ENCODE results near the gene ADORA2A.

DNA sequence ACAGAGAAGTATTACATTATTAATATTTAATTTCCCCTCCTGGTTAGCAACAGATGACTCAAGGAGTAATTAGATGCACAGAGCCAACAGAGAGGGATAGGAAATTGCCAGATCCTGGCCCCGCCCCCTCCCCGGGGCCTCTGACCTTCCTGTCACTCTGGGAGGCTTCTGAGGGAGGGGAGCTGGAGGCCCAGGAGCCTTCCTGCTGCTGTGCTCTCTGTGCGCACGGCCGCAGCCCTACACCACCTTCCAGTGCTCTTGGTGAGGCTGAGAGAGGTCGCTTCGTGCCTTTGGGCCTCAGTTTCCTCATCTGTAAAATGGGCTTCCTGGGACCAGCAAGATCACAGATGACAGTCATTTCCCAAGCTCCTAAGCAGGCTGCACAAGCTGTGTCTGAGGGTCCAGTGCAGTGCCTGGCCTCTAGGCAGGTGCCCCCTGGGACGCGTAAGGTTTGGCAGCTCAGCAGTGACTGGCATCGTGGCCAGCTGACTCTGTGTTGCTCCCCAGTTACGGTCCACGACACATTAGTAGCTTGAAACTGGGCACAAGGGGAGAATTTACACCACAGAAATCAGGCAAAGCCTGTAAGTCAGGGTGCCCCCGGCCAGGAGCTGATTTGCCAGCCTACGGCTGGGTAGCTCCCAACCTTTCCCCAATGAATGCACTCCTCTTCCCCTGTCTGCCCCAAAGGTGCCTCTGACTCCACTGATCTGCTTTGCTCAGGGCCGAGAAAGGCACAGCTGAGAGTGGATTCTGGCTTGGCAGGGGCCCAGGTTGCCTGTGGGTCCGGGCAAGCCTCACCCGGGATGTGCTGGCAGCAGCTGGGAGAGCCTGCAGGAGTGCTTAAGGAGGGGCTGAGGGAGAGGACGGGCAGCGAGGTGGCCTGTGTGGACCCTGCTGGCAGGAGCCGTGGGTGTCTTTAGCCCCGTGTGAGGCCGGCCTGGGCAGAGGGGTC, 2.3 kb downstream of the ADORA2A start:
- TF ChIP-seq, protein P1, sequence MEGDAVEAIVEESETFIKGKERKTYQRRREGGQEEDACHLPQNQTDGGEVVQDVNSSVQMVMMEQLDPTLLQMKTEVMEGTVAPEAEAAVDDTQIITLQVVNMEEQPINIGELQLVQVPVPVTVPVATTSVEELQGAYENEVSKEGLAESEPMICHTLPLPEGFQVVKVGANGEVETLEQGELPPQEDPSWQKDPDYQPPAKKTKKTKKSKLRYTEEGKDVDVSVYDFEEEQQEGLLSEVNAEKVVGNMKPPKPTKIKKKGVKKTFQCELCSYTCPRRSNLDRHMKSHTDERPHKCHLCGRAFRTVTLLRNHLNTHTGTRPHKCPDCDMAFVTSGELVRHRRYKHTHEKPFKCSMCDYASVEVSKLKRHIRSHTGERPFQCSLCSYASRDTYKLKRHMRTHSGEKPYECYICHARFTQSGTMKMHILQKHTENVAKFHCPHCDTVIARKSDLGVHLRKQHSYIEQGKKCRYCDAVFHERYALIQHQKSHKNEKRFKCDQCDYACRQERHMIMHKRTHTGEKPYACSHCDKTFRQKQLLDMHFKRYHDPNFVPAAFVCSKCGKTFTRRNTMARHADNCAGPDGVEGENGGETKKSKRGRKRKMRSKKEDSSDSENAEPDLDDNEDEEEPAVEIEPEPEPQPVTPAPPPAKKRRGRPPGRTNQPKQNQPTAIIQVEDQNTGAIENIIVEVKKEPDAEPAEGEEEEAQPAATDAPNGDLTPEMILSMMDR (IDR thresholded peaks at IDR 0.05): no peak
- no peak for TF ChIP-seq EP300 (IDR thresholded peaks at IDR 0.05)

Data from stomach (tissue), 4 donors.